Daoy (cell line): ENCODE measurements around the gene PITPNC1. TPM values are rescaled to one million over a fixed set of nuclear protein-coding genes. Genes with fewer than 3 reads are reported as not detected.
"Not testable (repeated sequence)": the region's sequence is repeated elsewhere in the genome, so short reads cannot be mapped to it uniquely, and the experiment has no call there.

Source experiments
- DNase-seq: peaks from one replicate; pipeline ENCODE4 v3.0.0-alpha.2; 2015; ENCODE audit warnings: low read depth
- total RNA-seq: library from RNA; depleted of rRNA; stranded (reverse); fragments of >200 nt; shearing (Covaris generic); gene quantifications from 2 replicates; pipeline ENCODE4 v1.2.3, GENCODE V29; 2014; rRNA removed

Gene PITPNC1
- 6.9 and 8.4 TPM in 2 replicates for total RNA-seq

DNA sequence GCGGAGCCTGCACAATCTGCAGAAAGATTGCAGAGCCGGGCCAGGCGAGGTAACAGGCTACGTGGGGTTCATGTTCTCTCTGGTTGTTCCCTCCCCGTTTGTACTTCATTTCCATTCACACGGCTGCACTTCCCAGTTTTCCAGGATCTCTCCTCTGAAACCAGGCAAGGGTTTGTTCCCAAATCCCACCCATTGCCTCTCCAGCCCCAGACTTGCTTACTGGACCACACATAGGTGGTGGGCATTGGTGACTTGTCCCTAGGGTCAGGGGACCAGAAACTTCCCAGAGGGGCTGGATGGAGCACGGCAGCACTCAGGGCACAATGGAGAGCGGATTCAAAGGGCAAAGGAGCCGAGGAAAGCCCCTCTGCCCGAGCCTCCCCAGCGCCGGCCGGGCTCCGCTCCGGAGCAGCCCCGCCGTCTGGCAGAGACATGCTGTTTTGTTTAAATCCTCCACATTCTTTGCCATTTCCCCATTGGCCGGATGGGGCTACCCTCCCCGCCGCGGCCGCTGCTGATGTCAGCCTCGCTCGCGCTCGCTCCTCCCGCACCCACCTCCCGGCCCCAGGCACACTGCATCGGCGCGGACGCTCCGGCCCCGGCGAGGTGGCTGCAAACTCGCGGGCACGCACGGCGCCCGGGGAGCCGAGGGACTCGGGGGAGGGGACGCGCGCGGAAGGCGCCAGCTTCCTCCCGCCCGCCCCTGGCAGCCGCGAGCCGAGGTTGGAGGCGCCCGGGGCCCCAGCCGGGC lies at the start of gene PITPNC1:
PITPNC1 (plus strand) TSS at position 545 of the 751 bp plus-strand sequence.
- DNase-seq: peak; percentile 92

DNA sequence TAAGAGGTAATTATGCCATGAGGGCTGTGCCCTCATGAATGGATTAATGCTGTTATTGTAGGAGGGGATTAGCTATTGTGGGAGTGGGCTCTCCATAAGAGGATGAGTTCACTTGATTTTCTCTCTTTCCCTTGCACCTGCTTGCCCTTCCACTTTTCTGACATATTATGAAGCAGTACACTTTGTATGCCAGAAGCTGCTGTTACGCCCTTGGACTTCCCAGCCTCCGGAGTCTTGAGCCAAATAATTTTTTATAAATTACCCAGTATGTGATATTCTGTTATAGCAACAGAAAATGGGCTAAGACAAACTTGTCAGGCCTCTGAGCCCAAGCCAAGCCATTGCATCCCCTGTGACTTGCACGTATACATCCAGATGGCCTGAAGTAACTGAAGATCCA lies 49.1 kb upstream of the PITPNC1 start:
- no peak for DNase-seq

DNA sequence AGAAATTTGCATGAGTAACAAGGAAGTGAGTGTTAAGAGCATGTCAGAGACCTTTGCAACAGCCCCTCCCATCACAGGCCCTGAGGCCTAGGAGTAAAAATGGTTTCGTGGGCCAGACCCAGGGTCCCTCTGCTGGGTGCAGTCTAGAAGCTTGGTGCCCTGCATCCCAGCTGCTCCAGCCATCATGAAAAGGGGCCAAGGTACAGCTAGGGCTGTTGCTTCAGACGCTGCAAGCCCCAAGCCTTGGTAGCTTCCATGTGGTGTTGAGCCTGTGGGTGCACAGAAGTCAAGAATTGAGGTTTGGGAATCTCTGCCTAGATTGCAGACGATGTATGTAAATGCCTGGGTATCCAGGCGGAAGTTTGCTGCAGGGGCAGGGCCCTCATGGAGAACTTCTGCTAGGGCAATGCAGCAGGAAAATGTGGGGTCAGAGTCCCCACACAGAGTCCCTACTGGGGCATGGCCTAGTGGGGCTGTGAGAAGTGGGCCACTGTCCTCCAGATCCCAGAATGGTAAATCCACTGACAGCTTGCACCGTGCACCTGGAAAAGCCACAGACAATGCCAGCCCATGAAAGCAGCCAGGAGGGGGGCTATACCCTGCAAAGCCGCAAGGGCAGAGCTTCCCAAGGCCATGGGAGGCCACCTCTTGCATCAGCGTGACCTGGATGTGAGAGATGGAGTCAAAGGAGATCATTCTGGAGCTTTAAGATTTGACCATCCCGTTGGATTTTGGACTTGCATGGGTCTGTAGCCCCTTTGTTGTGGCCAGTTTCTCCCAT lies 45.5 kb upstream of the PITPNC1 start:
- not testable (repeated sequence) for DNase-seq

DNA sequence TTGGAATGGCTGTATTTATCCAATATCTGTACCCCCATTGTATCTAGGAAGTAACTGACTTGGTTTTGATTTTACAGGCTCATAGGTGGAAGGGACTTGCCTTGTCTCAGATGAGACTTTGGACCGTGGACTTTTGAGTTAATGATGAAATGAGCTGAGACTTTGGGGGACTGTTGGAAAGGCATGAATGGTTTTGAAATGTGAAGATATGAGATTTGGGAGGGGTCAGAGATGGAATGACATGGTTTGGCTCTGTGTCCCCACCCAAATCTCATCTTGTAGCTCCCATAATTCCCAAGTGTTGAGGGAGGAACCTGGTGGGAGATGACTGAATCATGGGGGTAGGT lies 44.9 kb upstream of the PITPNC1 start:
- DNase-seq: not testable (repeated sequence)

DNA sequence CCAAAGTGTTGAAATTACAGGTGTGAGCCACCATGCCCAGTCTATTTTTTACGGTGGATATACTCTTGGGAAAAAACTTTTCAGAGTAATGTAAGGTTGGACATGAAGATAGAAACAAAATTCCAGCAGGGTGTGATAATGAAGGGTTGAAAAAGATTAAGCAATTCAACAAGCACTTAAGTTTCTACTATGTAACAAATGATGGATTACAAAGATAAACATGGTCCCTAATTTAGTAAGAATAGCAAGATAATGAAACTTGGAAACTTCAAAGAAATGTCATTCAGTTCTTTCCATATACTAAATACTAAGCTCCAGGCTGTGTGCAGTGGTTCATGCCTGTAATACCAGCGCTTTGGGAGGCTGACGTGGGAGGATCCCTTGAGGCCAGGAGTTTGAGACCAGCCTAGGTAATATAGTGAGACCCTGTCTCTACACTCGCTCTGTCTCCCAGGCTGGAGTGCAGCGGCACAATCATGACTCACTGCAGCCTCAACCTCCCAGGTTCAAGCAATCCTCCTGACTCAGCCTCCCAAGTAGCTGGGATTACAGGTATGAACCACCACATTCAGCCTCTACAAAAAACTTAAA lies 41.7 kb upstream of the PITPNC1 start:
- DNase-seq: no peak

DNA sequence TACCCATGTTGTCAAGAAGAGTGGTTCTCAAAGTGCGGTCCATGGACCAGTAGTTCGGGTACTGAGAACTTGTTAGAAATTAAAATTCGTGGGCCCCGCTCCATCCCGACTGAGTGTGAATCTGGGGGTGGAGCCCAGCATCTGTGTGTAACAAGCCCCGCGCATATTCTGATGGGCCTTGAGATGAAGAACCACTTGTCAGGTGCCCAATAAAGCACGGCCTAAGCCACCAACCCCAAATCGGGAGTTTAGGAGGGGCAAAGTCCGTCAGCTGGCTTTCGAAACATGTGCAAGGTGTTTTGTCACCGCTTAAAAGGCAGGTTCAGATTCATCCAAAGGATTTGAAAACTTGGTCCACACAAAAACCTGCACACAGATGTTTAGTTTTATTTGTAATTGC lies 40.2 kb upstream of the PITPNC1 start:
- DNase-seq: no peak

DNA sequence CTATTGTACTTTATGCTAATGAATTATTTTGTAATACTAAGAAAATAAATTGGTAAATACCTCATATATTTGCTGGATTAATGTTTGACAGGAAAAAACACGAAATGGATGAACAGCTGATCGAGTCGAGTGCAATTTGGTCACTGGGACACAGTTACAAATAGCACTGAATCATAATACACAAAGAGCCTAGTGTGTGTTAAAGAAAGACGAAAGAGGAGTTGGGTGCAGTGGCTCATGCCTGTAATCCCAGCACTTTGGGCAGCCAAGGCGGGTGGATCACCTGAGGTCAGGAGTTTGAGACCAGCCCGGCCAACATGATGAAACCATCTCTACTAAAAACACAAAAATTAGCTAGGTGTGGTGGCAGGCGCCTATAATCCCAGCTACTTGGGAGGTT lies 38.7 kb upstream of the PITPNC1 start:
- not testable (repeated sequence) for DNase-seq

DNA sequence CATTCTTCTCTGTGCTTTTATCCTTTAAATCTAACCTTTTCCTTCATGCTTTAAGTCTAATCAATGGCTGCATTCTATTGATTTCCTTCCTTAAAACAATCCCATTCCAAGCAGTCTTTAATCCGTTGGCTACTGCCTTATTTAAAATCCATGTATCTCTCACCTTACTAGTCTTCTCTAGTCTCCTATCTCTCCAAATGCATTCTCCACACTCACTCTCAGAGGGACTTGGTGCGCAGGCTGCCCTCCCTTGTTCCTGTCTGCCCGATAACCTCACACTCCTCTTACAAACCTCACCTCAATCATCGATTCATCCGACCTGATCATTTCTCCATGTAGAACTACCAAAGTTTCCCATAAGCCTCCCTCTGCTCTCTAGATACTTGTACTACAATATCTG lies 33.8 kb upstream of the PITPNC1 start:
- no peak for DNase-seq

DNA sequence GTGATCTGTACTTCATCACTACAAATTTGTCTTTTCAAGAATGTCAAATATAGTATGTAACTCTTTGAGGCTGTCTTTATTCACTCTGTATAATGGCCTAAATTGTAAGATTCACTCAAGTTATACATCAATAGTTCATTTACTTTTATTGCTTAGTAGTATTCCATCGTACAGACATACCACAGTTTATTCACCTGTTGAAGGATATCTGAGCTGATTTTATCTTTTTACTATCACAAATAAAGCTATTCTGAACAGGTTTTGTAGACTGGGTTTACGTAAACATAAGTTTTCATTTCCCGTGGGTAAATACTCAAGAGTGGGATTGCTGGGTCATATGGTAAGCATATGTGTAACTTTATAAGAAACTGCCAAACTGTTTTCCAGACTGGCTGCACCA lies 29.3 kb upstream of the PITPNC1 start:
- no peak for DNase-seq

DNA sequence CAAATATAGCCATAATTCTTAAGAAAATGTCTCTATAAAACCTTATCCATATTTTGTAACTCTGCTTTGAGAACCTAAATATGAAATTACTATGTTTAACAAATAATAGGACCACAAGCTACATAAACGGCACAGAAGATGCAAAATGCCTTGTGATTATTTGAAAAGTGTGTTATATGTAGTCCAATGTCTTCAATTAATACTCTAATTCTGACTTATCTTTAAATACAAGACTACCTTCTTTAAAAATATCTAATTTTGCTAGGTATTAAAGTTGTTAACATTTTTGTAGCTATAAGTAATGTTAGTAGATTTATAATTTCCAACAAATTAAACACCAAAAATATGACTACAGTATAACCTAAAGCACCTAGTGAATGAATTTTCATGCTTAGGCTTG lies 27.7 kb upstream of the PITPNC1 start:
- no peak for DNase-seq

DNA sequence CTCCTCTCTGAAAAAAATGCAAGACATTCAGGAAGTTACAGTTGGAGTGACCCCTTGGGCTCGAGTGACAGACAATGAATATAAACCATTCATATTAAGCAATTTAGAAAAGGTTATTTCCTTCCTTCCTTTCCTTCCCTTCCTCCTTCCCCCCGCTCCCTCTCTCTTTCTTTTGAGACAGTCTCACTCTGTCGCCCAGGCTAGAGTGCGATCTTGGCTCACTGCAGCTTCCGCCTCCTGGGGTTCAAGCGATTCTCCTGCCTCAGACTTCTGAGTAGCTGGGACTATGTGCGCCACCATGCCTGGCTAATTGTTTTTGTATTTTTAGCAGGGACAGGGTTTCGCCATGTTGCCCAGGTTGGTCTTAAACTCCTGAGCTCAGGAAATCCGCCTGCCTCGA lies 23.9 kb upstream of the PITPNC1 start:
- no peak for DNase-seq

DNA sequence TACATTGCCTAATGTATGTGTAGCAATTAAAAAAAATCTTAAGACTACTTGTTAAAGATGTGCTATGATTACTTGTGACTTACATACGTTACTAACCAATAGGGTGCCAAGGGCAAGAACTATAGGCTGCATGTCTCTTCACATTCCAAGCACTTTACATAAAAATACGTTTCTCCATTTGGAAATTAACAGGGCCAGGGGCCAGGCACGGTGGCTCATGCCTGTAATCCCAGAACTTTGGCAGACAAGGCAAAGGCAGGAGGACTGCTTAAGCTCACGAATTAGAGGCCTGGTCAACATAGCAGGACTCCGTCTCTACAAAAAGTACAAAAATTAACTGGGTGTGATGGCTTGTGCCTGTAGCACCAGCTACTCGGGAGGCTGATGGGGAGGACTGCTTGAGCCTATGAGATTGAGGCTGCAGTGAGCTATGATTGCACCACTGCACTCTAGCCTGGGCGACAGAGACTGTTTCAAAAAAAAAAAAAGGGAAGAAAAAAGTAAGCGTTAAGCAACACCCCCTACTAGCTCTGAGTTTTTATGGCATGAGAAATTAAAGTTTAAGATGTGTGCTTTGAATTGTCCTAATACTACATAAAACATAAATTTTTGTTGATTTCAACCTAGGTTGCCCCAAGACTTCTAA lies 23.0 kb upstream of the PITPNC1 start:
- no peak for DNase-seq

DNA sequence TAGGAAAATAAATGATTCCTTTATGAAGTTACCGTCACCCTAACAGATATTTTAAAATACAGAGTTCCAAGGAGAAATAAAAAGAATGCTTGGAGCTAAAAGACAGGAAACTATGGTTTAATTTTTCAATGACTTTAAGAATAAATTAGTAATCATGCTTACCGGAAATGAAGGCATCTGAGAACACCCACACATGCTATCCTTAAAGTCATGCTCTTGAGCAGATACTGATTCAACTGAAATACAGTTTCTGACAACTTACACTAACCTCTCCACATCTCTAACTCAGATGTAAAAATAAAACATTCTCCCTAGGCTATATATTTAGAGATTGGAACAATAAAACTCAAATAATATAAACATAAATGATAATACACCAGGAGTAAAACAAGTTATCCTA lies 18.5 kb upstream of the PITPNC1 start:
- no peak for DNase-seq

DNA sequence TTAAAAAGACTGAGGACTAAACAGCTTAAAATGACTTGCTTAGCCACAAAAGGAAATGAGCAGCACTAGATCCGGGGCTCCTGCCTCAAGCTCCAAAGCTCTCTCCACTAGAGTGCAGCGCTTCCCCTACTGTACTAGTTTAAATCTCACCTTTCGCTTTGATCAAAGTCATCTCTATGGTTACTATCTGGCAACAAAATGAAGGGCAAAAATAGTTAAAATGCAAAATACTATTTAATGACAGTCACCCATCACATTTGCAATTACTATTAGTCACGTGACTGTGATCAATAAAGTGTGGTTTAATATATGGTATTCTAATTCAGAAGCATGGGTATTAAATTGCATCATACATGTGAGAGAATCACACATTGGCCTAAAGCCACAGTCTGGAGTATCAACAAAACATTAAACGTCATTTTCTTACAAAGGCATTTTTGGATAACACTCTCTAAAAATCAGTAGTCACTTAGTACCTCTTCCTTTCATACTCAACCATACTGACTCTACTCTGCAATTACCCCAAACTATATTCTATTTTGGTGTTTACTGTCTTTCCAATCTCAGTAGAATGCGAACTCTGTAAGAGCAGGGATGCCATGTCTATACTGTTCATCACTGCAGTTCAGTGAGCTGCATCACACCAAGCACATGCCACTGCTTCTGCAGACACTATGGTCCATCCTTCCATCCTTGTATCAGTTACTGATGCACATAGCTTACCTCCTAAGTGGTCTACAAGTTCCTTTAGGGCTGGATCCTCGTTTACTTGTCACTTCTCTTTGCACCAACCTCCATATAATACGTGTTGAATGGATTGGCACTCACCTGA lies 16.9 kb upstream of the PITPNC1 start:
- DNase-seq: no peak

DNA sequence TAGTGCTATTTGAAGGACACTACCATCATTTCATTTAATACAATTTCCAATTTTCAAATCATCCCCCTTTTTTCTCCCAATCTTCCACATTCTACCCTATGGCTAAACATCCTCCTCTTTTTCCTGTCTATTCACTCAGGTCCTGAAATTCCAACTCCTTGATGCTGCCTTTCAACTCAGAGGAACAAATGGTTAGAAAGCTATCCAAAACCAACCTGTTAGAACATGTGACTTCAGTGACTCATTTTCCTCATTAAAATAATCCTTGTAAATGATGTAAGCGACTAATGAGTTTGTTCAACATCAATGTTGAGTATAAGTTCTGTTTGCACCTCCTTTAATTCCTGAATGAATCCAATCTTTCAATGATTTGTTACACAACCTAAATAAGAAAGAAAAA lies 16.2 kb upstream of the PITPNC1 start:
- no peak for DNase-seq

DNA sequence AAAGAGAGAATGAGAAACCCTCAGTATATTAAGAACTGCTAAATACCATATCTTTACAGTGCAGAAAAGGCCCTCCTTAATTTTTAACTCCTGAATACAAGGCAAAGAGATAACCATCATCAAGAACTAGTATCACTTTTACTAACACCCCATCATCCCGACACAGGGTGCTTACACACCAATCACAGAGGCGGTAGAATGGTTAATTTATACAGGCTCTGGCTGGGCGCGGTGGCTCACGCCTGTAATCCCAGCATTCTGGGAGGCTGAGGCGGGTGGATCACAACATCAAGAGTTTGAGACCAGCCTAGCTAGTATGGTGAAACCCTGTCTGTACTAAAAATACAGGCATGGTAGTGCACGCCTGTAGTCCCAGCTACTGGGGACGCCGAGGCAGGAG lies 14.9 kb upstream of the PITPNC1 start:
- no peak for DNase-seq

DNA sequence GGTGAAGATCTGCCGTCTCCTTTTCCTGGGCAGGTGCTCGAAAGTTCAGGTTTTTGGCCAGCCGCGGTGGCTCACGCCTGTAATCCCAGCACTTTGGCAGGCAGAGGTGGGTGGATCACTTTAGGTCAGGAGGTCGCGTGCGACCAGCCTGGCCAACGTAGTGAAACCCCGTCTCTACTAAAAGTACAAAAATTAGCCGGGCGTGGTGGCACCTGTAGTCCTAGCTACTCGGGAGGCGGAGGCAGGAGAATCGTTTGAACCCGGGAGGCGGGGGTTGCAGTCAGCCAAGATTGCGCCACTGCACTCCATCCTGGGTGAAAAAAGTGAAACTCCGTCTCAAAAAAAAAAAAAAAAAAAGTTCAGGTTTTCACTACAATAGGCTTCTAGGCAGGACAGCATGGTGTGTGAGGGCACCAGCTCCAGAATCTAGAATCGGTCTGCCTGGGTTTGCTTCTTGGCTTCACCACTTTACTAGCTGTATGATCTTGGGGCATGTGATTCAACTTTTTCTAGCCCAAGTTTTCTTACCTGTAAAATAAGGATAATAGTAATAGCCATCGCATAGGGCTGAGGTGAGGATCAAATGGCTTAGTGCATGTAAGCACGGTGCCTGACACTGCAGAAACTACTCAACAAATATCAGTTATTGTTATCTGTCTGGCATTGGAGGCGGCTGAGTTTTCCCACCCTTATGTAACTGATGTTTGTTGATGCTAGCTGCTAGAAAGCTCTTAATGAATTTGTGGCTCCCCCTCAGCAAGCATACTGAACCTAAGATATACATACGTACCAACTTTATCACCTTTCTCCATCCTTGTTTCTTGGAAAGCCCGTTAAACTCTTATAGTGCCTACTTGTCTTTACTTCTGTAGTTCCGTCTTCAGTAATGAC lies 12.0 kb upstream of the PITPNC1 start:
- DNase-seq: no peak

DNA sequence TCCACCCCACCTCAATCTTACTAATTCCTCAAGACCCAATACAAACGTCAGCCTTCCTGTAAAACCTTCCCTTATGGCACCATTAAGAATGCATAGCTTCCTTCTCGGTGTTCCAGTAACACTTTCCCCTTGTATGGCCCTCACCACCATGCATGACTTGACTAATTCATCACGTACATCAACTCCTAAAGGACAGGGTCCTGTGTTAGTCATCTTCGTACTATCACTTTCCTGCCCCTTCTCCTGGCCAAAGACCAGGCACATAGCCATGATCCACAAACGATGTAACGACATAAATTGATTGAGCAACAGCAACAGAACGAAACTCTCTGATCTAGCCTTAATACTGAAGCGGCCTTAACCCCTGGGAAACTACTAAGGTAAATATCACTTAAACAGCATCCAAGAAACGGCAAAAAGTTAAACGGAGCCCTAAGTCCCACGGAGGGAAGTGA lies 11.3 kb upstream of the PITPNC1 start:
- peak; percentile 46 for DNase-seq

DNA sequence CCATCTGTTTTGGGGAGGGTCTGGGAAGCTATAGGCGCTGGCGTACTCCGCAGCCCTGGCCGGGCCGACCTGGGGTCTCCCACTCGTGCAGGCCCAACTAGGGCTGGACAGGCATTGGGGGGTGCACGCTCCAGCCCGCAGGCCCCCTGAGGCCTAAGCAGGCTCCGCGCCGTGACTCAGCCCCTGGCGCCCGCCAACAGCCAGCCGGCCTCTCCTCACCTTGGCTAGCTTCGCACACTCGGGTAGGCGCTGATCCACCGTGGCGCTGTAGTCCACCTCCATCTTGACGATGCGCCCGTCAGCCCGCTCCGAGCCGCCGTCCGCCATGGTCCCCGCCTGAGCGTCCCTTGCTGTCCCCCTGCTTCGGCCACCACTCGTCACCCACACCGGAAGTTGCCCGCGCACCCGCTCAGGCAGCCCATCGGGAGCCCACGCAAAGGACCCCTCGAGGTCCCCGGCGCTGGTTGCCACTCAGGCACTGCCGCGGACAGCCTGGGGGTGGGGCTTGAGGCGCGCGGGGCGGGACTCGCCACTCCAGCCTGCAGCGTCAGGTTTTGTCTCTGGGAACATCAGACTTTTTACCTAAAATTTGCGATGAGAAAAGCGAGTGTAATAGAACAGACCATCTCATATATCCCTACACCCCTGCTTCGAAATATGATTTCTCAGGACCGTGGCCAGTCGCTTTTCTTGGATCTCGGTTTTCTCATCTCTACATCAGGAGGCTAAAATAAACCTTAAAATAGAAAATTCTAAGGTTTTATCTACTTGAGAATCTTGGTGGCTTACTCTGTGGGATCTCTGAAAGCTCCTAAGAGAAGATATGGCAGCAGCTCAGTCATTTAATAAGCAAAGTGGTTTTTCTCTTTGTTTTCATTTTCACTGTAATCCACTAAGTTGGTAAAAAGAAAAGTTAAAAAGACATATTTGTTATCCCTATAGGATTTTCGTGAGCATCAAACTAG lies 10.6 kb upstream of the PITPNC1 start, which contains the start of gene PSMD12:
PSMD12 (minus strand) TSS at position 385 of the 965 bp plus-strand sequence; CDS start at position 327, 58 bp downstream.
- peak; percentile 95 for DNase-seq
